Endothelial cell of umbilical vein (primary cell): ENCODE data around the gene MACO1. TPM values are rescaled to one million over a fixed set of nuclear protein-coding genes. Genes with fewer than 3 reads are reported as not detected.

Experiments used
- BruUV-seq: library from RNA; stranded (reverse); fragments of 400-500 nt; replicated peaks from 2 replicates; lab custom pipeline; 2021; lab: Mats Ljungman, UMichigan
- CTCF ChIA-PET: fragments of 300-600, 350-600 bp; sonication (Branson Sonifier 250); formaldehyde crosslinking; loops from one replicate; lab custom pipeline; 2021; ENCODE audit warnings: antibody characterized with exemption, inconsistent platforms; lab: Charles Lee
- POLR2A ChIA-PET: fragments of 300-600, 350-600 bp; sonication (Branson Sonifier 250); formaldehyde crosslinking; loops from one replicate; lab custom pipeline; 2021; ENCODE audit warnings: antibody characterized with exemption, inconsistent platforms; lab: Charles Lee
- DNase-seq: peaks from one replicate; pipeline ENCODE4 v3.0.0-alpha.2; 2011; ENCODE audit warnings: low read depth, low spot score
- FAIRE-seq: peaks from 2 replicates; lab custom pipeline; 2011; peaks lifted over from hg19 to GRCh38; lab: Jason Lieb, UNC
- H2AFZ ChIP-seq: 2 replicates; pipeline ENCODE4 v1.6.0; 2012; ENCODE audit warnings: low read depth, low read length, control low read depth, inconsistent platforms
- H3K27ac ChIP-seq: 2 replicates; pipeline ENCODE4 v1.5.1; 2011; ENCODE audit warnings: low read depth, mild to moderate bottlenecking, control low read depth, low read length, moderate library complexity; ENCODE audit not compliant: insufficient read depth
- H3K27me3 ChIP-seq, 2 experiments: 2 replicates each; pipeline versions ENCODE4 v1.6.0 to v1.6.1; 2011; ENCODE audit warnings: low read length in 2 of 2, mixed read lengths in 1 of 2; ENCODE audit not compliant: control insufficient read depth in 2 of 2, insufficient read depth in 2 of 2
- H3K36me3 ChIP-seq, 2 experiments: 2 replicates in 1 of 2; 3 replicates in 1 of 2; pipeline ENCODE4 v1.5.1; 2011; ENCODE audit warnings: low read length in 2 of 2, mild to moderate bottlenecking in 1 of 2, moderate library complexity in 1 of 2; ENCODE audit not compliant: control insufficient read depth in 2 of 2, insufficient read depth in 2 of 2; ENCODE audit errors: extremely low read depth in 1 of 2
- H3K4me1 ChIP-seq: 3 replicates; pipeline ENCODE4 v1.5.1; 2011; ENCODE audit warnings: mild to moderate bottlenecking, low read length; ENCODE audit not compliant: control insufficient read depth, insufficient read depth; ENCODE audit errors: extremely low read depth
- H3K4me2 ChIP-seq: 2 replicates; pipeline ENCODE4 v1.6.1; 2011; ENCODE audit warnings: low read length, control low read depth, mixed read lengths; ENCODE audit not compliant: insufficient read depth
- H3K4me3 ChIP-seq, 3 experiments: fragments of 200-600 bp in 1 of 3; sonication (generic), shearing (Covaris generic) in 1 of 3; replicated peaks in 1 of 3; 2 replicates each; pipeline ENCODE4 v1.5.1; 2011 to 2016; ENCODE audit warnings: control low read depth in 3 of 3, low read length in 3 of 3, mild to moderate bottlenecking in 2 of 3, inconsistent platforms in 1 of 3, low read depth in 1 of 3, moderate library complexity in 1 of 3; ENCODE audit not compliant: insufficient read depth in 1 of 3
- H3K79me2 ChIP-seq: 2 replicates; pipeline ENCODE4 v1.6.0; 2012; ENCODE audit warnings: low read length, inconsistent platforms; ENCODE audit not compliant: control insufficient read depth, insufficient read depth
- H3K9ac ChIP-seq: replicated peaks from 2 replicates; pipeline ENCODE3; 2011; ENCODE audit warnings: low read length, control low read depth; ENCODE audit not compliant: insufficient read depth; ENCODE audit errors: extremely low read depth
- H3K9me1 ChIP-seq: replicated peaks from 3 replicates; pipeline ENCODE4 v1.6.0; 2011; ENCODE audit warnings: mild to moderate bottlenecking, low read length; ENCODE audit not compliant: control insufficient read depth, insufficient read depth; ENCODE audit errors: extremely low read depth
- H3K9me3 ChIP-seq: replicated peaks from 2 replicates; pipeline ENCODE4 v1.5.1; 2012; ENCODE audit warnings: low read length, inconsistent platforms; ENCODE audit not compliant: control insufficient read depth, insufficient read depth
- H4K20me1 ChIP-seq: replicated peaks from 2 replicates; pipeline ENCODE3; 2011; ENCODE audit warnings: mild to moderate bottlenecking, low read length; ENCODE audit not compliant: control insufficient read depth, insufficient read depth; ENCODE audit errors: extremely low read depth
- EZH2 ChIP-seq: IDR thresholded peaks from 2 replicates; pipeline ENCODE4 v1.6.1; 2012; ENCODE audit warnings: borderline replicate concordance, low read depth, mild to moderate bottlenecking, moderate library complexity, low read length, inconsistent platforms; ENCODE audit not compliant: severe bottlenecking
- JUN ChIP-seq: IDR thresholded peaks from 2 replicates; pipeline ENCODE4 v1.6.1; 2011; ENCODE audit warnings: borderline replicate concordance, low read depth; ENCODE audit not compliant: insufficient read length, insufficient read depth
- MAX ChIP-seq: IDR thresholded peaks from 2 replicates; pipeline ENCODE4 v1.6.1; 2011; ENCODE audit not compliant: insufficient read depth, insufficient read length
- MYC ChIP-seq: IDR thresholded peaks from one replicate; pipeline ENCODE4 v1.6.1; 2011; ENCODE audit warnings: mild to moderate bottlenecking, low read depth, low read length
- dilution Hi-C: fragments of 300-500 bp; cut with MboI; formaldehyde crosslinking; loops from one replicate; pipeline ENCODE4 v1.15.0; 2019; ENCODE audit warnings: low sequenced_read_pairs; ENCODE audit not compliant: extremely low pct_ligation_motif_present
- intact Hi-C: fragments of 100-400 bp; cut with micrococcal nuclease; formaldehyde crosslinking; loops from one replicate; pipeline ENCODE4 v1.10.0; 2022
- polyA plus RNA-seq, 4 experiments: library from polyadenylated mRNA; depleted of rRNA in 3 of 4; stranded (reverse) in 3 of 4; unstranded in 1 of 4; fragments of >200 nt; gene quantifications; 2 replicates each; pipeline versions ENCODE4 v1.2.1 to v1.2.3, GENCODE V29; 2011 to 2012; ENCODE audit warnings: missing spikeins in 1 of 4
- total RNA-seq: library from RNA; stranded (reverse); gene quantifications from 2 replicates; pipeline ENCODE4 v1.2.3, GENCODE V29; 2021

Gene MACO1
- total and polyA plus RNA-seq, 2 donors (not counting 3 experiments of a cell fraction or from before 2014, with no cell fraction given) = 7.7 to 24.4 TPM

- Histone ChIP-seq H3K79me2 (no peaks in the 10 kb centered on the region), H3K4me3 (no peak overlapping the region), H3K9ac (no peak overlapping the region), H3K4me2 (no peak overlapping the region), H2AFZ (no peak overlapping the region), H4K20me1 (no peaks in the 10 kb centered on the region), H3K9me3 (no peaks in the 10 kb centered on the region), H3K27ac (no peak overlapping the region), H3K4me1 (no peaks in the 10 kb centered on the region), H3K9me1 (no peaks in the 10 kb centered on the region), H3K36me3 (no peaks in the 10 kb centered on the region), H3K27me3 (peaks cover 0 to 2% of the 10 kb centered on the region in 2 experiments)
- POLR2A ChIA-PET = no interaction called here
- CTCF ChIA-PET = interaction anchor here (1.7 kb wide), 1 partner anchor 26 kb away, joined by 5 read pairs; no protein-coding TSS in a partner anchor
- FAIRE-seq = no peak
- dilution Hi-C loops (no loop called here), intact Hi-C loops (no loop called here)
- DNase-seq = no peak
- no peak for TF ChIP-seq JUN
- no peak for TF ChIP-seq MAX
- BruUV-seq = no TSS peak
These were observed 83.0 kb downstream of the MACO1 start for GRCh38 chr1:25513666-25514065.

GRCh38 chr1:25515033-25515432 is 84.3 kb downstream of the MACO1 start:
- H2AFZ ChIP-seq = no peak overlapping the region
- H3K9me3 ChIP-seq = no peaks in the 10 kb centered on the region
- intact Hi-C loops (no loop called here), dilution Hi-C loops (no loop called here)
- no peaks in the 10 kb centered on the region for H3K4me1 ChIP-seq
- H3K9me1 ChIP-seq = no peaks in the 10 kb centered on the region
- H3K27me3 ChIP-seq = peaks cover 0 to 2% of the 10 kb centered on the region in 2 experiments
- TF ChIP-seq MYC (no peak), EZH2 (no peak), MAX (no peak)
- POLR2A ChIA-PET = no interaction called here
- no peak overlapping the region for H3K4me2 ChIP-seq
- FAIRE-seq (no peak), DNase-seq (no peak)
- no peaks in the 10 kb centered on the region for H3K36me3 ChIP-seq
- BruUV-seq = no TSS peak
- no peak overlapping the region for H3K4me3 ChIP-seq
- no peak overlapping the region for H3K9ac ChIP-seq
- CTCF ChIA-PET = no interaction called here
- no peaks in the 10 kb centered on the region for H3K79me2 ChIP-seq
- no peak overlapping the region for H3K27ac ChIP-seq
- no peaks in the 10 kb centered on the region for H4K20me1 ChIP-seq
